Activated naive CD4-positive, alpha-beta T cell treated with Interleukin-2 at 50 U/mL for 16 hours (primary cell): Measurements from ENCODE around the gene PDZRN3.

Experiments
- DNase-seq: peaks from one replicate; pipeline ENCODE4 v3.0.0-alpha.2; 2020

PDZRN3 gene

GRCh38 chr3:73624821-73625665 is at the start of gene PDZRN3:
Gene PDZRN3, minus strand, starts transcription at chr3:73624941.
- no peak for DNase-seq

- DNase-seq, result no peak
Observed at GRCh38 chr3:73674280-73674679, 49.5 kb upstream of the PDZRN3 start.

DNA sequence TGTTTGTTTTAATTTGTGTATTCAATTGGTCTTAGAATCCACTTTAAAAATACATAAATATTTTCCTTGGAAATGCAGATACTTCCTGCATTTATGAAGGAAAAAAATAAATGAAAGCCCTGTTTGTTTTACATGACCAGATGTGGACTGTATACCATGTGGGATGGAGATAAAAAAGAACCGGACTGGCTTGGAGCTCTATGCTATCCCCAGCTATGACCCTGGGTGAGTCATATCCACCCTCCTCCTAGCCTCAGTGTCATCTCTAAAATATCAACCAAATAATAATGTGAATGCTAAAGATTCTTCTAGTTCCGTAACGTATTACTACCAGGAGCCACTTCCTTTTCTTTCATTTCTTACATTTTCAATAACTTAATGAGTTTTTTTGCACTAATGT is 44.5 kb upstream of the PDZRN3 start:
- DNase-seq, result no peak

GRCh38 chr3:73668391-73668790 is 43.6 kb upstream of the PDZRN3 start:
- no peak for DNase-seq

DNA sequence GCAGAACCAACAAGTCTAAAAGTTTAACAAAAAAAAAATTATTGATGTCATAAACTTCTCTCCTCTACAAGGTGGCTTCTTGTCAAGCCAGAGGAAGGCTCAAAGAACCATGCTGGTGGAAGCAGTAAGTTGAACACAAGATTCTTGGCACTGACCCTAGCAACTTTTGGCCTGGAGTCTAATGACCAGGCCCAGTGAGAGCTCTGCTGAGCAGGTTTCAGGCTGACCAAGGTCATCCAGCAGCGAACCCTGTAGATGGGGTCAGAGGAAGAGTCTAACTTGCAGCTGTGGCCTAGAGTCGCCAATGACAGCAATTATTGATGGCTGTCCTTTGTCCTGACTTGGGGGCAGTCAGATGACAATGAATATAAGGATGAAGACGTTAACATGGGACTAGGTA is 43.1 kb upstream of the PDZRN3 start:
- no peak for DNase-seq

DNA sequence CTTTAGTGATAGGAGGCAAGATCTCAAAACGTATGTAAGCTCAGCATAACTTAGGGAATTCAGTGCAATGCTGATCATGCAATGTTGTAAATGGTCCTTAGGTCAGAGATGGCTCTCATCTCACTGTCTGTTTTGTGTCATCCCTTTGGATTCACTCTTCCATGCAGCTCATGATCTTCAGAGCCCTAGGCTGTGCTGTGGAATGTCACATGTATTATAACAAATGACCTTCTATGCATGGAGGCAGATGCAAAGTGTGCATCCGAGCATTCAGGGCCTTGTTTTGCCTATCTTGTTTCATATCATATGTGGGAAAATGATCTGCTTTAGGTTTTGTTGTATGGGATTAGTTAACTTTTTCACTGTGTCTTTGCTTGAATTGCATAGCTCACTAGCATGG is 40.5 kb upstream of the PDZRN3 start:
- DNase-seq, result no peak

DNA sequence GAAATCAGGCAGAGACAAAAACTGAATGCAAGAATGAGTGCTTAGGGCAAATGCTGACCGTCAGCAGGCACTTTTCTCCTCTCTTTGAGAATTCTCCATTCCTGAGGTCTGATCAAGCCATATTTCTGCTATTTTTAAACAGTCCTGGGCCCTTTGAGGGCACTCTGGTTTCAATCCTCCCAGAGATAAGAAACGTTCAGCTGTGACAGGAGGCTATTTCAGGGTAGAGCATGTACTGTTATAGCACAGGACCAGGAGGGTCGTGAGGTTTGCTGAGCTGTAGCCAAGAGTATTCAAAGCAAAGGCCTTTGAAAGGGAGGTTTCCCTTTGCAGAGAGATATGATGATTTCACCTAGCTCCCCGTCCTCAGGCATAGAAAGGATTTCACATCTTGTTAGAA is 39.6 kb upstream of the PDZRN3 start:
- DNase-seq, result no peak

GRCh38 chr3:73663495-73663894 is 38.8 kb upstream of the PDZRN3 start:
- DNase-seq, result no peak

GRCh38 chr3:73661265-73661664 is 36.5 kb upstream of the PDZRN3 start:
- DNase-seq, result no peak

- no peak for DNase-seq
Observed at GRCh38 chr3:73658227-73658626, 33.5 kb upstream of the PDZRN3 start.

- DNase-seq, result no peak
Observed at GRCh38 chr3:73657186-73657585, 32.4 kb upstream of the PDZRN3 start.

GRCh38 chr3:73656241-73656890 is 31.6 kb upstream of the PDZRN3 start:
- DNase-seq, result no peak

GRCh38 chr3:73655197-73655596 is 30.5 kb upstream of the PDZRN3 start:
- DNase-seq, result no peak

- DNase-seq, result no peak
Observed at GRCh38 chr3:73653877-73654276, 29.1 kb upstream of the PDZRN3 start.

- DNase-seq, result no peak
Observed at GRCh38 chr3:73653351-73653750, 28.6 kb upstream of the PDZRN3 start.

- no peak for DNase-seq
Observed at GRCh38 chr3:73652896-73653295, 28.2 kb upstream of the PDZRN3 start.

- no peak for DNase-seq
Observed at GRCh38 chr3:73637042-73637441, 12.3 kb upstream of the PDZRN3 start.

DNA sequence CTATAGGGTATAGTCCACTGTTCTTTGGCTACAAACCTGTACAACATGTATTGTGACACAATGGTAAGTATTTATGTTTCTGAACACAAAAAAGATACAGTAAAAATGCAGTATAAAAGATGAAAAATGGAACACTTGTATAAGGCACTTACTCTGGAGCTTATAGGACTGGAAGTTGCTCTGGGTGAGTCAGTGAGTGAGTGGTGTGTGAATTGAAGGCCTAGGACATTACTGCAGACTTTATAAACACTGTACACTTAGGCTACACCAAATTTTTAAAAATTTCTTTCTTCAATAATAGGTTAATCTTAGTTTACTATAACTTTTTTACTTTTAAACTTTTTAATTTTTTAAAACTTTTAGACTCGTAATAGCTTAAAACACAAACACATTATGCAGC is 10.5 kb upstream of the PDZRN3 start:
- DNase-seq, result no peak

DNA sequence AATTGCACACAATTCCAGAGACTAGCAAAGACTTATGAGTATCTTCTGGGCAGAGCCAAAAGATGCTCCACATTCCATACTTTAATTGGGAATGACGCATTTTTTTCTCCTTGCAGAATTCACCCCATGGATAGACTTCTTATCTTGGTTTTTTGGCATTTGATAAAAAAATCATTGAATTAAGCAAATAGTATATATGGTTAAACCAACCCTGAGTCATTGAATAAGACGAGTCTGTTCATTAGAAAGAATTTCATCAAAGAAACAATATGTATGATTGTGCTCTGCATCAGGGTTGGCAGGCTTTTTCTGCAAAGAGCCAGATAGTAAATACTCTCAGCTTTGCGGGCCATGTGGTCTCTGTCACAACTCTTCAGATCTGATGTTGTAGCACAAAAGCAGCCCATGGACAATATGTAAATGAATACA is 9.2 kb upstream of the PDZRN3 start:
- DNase-seq, result no peak

- DNase-seq, result no peak
Observed at GRCh38 chr3:73633453-73633852, 8.7 kb upstream of the PDZRN3 start.

- DNase-seq, result no peak
Observed at GRCh38 chr3:73626106-73626505, 1.4 kb upstream of the PDZRN3 start.

DNA sequence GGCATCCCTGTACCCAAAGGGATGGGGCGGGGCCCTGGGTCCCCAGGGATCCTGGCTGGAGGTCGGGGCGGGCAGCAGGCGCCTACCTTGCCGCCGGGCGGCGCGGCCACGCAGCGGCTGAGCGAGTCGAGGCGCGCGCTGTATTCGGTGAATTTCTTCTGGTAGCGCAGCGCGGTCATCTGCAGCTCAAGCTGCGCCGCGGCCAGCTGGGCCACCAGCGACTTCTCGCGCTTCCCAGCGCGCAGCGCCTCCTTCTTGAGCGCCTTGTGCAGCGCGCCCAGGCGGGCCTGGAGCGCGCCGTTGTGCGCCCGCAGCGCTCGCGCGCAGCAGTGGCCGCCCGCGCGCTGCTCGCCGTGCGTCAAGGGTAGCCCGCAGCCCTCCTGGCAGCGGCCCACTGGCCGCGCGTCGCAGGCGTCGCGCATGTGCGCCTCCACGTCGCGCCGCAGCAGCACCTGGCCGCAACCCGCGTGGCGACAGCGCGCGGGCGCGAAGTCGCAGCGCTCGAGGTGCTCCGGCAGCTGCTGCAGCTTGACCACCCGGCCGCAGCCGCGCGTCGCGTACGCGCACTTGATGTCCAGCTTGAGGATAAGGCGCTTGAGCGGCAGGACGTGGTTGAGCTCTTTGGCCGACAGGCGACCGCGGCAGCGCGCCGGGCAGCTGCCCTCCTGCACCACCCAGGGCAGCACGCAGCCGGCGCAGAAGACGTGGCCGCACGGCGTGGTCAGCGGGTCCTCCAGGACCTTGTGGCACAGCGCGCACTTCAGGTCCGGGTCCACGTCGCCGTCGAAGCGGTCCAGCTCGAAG is 522 bp downstream of the PDZRN3 start:
- DNase-seq, result no peak

GRCh38 chr3:73623346-73623745 is 1.4 kb downstream of the PDZRN3 start:
- no peak for DNase-seq
